GM21447 (cell line): ENCODE results near the gene NPTX1.

ENCODE experiments used
- ATAC-seq: cut with Tn5 transposase; IDR thresholded peaks from one replicate; pipeline ENCODE4 v1.9.1; 2021; ENCODE audit not compliant: unreplicated experiment

Gene NPTX1

GRCh38 chr17:80446645-80447405, 29.6 kb downstream of the NPTX1 start:
- ATAC-seq: no peak

DNA sequence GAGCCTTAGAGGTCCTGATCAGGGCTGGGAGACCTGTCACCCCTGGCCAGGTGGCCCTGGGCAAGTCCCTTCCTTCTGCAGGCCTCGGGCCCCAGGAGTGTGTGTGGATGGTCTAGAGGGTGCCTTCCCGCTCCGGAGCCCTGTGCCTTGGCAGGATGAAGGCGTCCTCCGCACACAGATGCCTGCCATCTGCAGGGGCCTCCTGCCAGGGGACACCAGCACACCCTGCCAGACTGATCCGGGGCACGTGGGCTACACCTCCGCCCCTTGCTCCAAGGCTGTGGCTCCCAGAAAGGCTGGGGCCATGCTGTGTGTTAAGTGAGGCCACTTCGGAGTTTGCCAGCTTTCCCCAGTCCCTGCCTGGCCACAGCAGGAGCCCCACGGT, 30.7 kb downstream of the NPTX1 start:
- ATAC-seq: no peak

DNA sequence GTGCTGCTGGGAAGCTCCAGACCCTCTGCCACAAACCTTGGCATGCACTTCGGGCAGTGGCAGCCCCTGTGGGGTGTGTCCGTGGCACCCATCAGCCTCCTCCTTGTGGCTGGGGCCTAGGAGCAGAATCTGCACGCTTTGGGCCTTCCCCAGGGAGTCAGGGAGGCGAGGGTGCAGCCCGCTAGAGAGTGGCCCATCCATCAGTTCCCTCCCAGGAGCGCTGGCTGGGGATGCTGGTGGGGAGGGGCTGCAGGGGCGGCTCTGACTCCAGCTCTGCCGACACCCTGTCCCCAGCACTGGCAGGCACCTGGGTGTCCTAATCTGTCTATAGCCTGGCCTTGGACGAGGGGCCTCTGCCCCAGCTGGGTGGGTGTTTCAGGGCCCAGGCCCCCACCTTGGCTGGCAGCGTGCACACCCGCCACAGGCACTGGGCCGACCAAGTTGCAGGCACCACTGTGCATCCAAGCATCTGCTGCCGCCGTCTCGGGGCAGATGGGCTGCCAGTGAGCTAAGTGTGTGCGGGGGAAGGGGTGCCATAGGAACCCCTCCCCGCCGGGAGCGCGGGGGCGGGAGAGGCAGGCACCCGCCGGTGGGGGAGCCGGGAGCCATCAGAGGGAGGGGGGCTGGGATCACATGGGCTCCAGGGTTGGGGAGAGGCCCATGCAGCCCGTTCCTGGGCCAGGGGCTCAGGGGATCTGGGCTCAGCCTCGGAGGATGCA, 31.2 kb downstream of the NPTX1 start:
- ATAC-seq: no peak

- no peak for ATAC-seq
Observed at GRCh38 chr17:80444644-80444979, 31.8 kb downstream of the NPTX1 start.

- ATAC-seq: no peak
Observed at GRCh38 chr17:80443916-80444643, 32.3 kb downstream of the NPTX1 start.

GRCh38 chr17:80443498-80443897, 32.9 kb downstream of the NPTX1 start:
- no peak for ATAC-seq

- no peak for ATAC-seq
Observed at GRCh38 chr17:80442764-80443163, 33.6 kb downstream of the NPTX1 start.

- ATAC-seq: no peak
Observed at GRCh38 chr17:80442323-80442659, 34.1 kb downstream of the NPTX1 start.

GRCh38 chr17:80441598-80442322, 34.6 kb downstream of the NPTX1 start:
- ATAC-seq: no peak

DNA sequence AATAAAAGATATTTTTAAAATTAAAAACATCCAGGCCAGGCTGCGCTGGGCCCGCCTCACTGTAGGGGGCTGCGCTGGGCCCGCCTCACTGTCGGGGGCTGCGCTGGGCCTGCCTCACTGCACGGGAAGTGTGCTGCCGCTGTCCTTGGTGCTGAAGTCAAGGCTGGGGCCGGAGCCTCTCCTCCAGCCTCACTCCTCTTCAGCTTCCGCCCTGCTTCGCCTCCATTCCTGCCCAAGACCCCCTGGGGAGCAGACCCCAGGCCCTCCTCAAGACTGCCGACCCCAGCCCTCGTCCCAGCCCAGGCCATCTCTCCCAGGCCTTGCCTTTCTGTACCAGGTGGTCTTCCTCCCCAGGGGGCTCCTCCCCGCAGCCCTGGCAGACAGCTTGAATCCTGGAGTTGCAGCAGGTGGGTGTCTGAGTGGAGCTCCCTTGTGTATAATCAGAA, 35.3 kb downstream of the NPTX1 start:
- no peak for ATAC-seq

- ATAC-seq: no peak
Observed at GRCh38 chr17:80439499-80439898, 36.9 kb downstream of the NPTX1 start.

DNA sequence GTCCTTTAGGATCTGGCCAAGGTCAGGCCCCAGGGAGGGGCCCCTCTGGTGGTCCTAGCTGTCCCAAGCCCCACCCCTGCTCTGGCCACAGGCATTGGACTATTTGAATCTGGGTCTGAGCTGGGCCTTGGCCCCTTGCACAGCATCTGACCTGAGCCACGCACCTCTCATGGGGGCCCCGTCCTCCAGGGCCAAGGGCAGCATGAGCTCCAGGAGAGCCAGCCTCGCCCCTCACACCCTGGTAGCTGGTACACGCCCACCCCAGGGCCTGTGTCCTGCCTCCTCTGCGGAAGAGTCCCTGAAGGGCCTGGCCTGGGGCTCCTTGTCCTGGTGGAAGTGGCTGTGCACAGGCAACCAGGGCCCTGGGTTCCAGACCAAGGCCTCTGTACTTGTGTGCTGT, 37.6 kb downstream of the NPTX1 start:
- no peak for ATAC-seq

GRCh38 chr17:80437532-80437931, 38.9 kb downstream of the NPTX1 start:
- ATAC-seq: no peak

GRCh38 chr17:80433916-80434666, 42.3 kb downstream of the NPTX1 start:
- no peak for ATAC-seq

- ATAC-seq: no peak
Observed at GRCh38 chr17:80432961-80433550, 43.4 kb downstream of the NPTX1 start.

GRCh38 chr17:80432350-80432955, 44.0 kb downstream of the NPTX1 start:
- no peak for ATAC-seq

GRCh38 chr17:80431246-80432195, 44.9 kb downstream of the NPTX1 start:
- no peak for ATAC-seq

GRCh38 chr17:80430446-80431245, 45.8 kb downstream of the NPTX1 start:
- ATAC-seq: no peak
